ENCODE results near the gene MAGEA4. TPM values are rescaled to one million over a fixed set of nuclear protein-coding genes. Genes with fewer than 3 reads are reported as not detected.
A peak's percentile ranks its signal among the peaks of the same experiment; 100 is the strongest.

Gene MAGEA4
- total and polyA plus RNA-seq, 5 experiments from 2014 or later: not detected

GRCh38 chrX:151954730-151955129 is 42.0 kb downstream of the MAGEA4 start:
- Mint-ChIP-seq H3K4me3 (no peak overlapping the region), H3K27me3 (no peaks in the 10 kb centered on the region), H3K4me1 (no peaks in the 10 kb centered on the region), H3K27ac (no peak overlapping the region), H3K9me3 (no peaks in the 10 kb centered on the region), H3K36me3 (no peaks in the 10 kb centered on the region)
- ATAC-seq (no peak), DNase-seq (no peak)
- POLR2A ChIA-PET: no interaction called here

- DNase-seq: no peak
- POLR2A ChIA-PET: no interaction called here
- H3K4me3 Mint-ChIP-seq: no peak overlapping the region
- H3K27me3 Mint-ChIP-seq: no peaks in the 10 kb centered on the region
- no peaks in the 10 kb centered on the region for H3K4me1 Mint-ChIP-seq
- no peak for ATAC-seq
- H3K9me3 Mint-ChIP-seq: peaks cover 0 to 12% (median 0%) of the 10 kb centered on the region in 9 donors
- H3K27ac Mint-ChIP-seq: no peak overlapping the region
- no peaks in the 10 kb centered on the region for H3K36me3 Mint-ChIP-seq
Measured at GRCh38 chrX:151958101-151958500, 45.4 kb downstream of the MAGEA4 start.

DNA sequence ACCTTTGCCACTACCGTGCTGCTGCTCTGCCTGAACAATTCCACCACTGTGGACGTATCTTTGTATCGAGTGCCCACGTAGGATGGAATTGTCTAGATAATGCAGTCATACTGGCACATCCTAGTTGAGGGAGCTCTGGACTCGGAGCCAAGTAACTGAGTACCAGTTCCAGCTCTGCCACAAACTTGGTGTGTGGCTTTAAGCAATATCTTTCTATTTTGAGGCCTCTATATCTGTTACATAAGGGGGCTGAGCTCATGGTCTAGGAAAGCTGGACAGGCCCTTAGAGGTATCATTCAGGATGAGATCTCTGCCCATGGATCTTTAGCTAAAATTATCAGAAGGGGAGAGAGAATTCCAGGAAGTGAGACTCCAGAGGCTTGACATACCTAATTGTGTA is 49.3 kb downstream of the MAGEA4 start:
- no peak for ATAC-seq
- Mint-ChIP-seq H3K4me1 (no peaks in the 10 kb centered on the region), H3K4me3 (no peak overlapping the region), H3K27me3 (no peaks in the 10 kb centered on the region), H3K9me3 (peaks cover 0 to 12% (median 0%) of the 10 kb centered on the region in 9 donors), H3K27ac (no peak overlapping the region), H3K36me3 (no peaks in the 10 kb centered on the region)
- POLR2A ChIA-PET: no interaction called here
- no peak for DNase-seq

DNA sequence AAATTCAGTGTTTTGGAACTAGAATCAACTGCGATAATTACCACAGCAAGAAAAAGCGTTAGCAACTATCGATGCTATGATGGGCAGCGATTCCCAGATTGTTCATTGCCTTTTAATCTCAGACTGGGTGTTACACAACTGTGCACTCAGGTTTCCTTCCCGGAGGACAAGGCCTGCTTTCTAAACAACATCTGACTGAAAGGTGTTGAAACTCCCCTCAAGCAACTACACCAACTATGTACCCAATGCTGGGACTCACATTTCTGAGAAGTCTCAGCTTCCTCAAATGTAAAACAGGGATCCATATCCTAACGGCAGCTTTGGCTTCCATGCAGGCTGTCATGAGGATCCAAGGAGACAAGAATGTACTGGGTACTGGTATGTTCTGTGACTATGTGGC is 53.5 kb downstream of the MAGEA4 start:
- Mint-ChIP-seq H3K27me3 (peaks cover 0 to 6% (median 0%) of the 10 kb centered on the region in 5 donors), H3K4me1 (no peaks in the 10 kb centered on the region), H3K4me3 (no peak overlapping the region), H3K9me3 (peaks cover 0 to under 1% (median 0%) of the 10 kb centered on the region in 9 donors), H3K36me3 (no peaks in the 10 kb centered on the region), H3K27ac (no peak overlapping the region)
- POLR2A ChIA-PET: no interaction called here
- no peak for ATAC-seq
- no peak for DNase-seq

DNA sequence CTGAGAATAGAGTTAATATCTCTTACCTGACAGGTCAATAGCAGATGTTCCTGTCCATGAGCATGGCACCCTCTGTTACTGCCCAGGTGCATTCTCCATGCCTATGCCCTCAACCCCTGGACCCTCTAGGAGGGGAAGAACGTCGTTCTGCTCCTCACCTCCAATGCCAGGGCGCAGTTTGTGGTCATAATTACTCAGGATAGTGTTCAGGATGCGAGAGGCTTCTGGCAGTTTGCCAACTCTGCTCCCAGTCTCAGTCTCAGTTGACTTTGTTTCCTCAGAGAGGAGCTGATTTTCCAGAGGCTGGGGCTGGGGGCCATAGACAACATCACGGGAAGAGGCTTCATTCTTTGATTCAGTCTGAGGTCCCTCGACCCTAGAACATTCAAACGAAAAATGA is 57.3 kb downstream of the MAGEA4 start:
- Mint-ChIP-seq H3K27me3 (peaks cover 7 to 16% (median 10%) of the 10 kb centered on the region in 5 donors), H3K9me3 (no peaks in the 10 kb centered on the region), H3K27ac (no peak overlapping the region), H3K4me1 (peaks cover 0 to 2% (median 0%) of the 10 kb centered on the region in 4 donors), H3K4me3 (no peak overlapping the region), H3K36me3 (no peaks in the 10 kb centered on the region)
- DNase-seq (no peak), ATAC-seq (no peak)
- POLR2A ChIA-PET: no interaction called here

DNA sequence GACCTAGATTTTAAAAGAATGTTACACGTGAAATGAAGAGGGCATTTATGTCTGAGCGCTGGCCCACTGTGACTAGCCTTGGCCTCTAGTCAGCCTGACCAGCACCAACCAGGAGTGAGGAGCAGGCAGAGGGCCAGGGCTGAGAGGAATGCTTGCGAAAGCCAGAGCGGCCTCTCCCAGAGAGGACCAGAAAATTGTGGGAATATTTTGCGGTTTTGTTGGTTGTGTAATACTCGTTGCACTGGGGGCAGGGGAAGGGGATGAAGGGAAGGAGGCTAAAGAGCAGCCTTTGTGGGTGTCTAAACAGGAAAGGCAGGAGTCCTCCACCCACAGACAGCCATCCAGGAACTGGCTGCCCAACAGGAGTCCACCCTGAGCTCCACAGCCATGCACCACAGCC is 58.0 kb downstream of the MAGEA4 start:
- Mint-ChIP-seq H3K36me3 (peaks cover 0 to 2% (median 0%) of the 10 kb centered on the region in 3 donors), H3K4me3 (no peak overlapping the region), H3K9me3 (no peaks in the 10 kb centered on the region), H3K4me1 (peaks cover 0 to 2% (median 0%) of the 10 kb centered on the region in 4 donors), H3K27me3 (peaks cover 7 to 16% (median 14%) of the 10 kb centered on the region in 5 donors), H3K27ac (no peak overlapping the region)
- POLR2A ChIA-PET: no interaction called here
- ATAC-seq (no peak), DNase-seq (no peak)

DNA sequence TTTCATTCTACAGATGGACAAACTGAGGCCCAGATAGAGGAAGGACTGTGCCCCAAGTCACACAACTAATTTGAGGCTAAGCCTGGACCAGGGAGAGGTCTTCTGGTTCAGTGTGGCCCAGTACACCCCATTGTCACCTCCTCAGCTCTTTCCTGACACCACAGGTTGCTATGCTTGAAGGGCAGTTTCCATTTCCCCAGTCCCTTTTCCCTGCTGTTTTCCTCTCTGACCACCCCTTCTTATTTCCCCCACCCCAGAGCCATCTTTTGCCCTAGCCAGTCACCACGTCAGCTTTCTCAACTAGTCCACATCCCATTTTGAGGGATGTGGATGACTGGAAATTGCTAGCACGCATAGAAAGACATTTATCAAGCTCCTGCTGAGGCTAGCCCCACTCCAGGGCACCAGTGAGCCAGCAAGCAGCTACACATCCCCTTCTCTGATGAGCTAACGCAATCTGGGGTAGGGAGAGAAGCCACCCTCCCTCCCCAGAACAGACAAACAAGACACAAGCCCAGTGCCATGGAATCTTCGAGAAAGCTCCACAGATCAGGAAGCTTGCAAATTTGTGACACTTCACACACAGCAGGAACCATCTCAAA is 60.5 kb downstream of the MAGEA4 start:
- DNase-seq (no peak), ATAC-seq (no peak)
- POLR2A ChIA-PET: no interaction called here
- Mint-ChIP-seq H3K4me1 (peaks cover 0 to 4% (median 0%) of the 10 kb centered on the region in 4 donors), H3K27ac (no peak overlapping the region), H3K9me3 (no peaks in the 10 kb centered on the region), H3K4me3 (peak overlapping the region in 2 of 10 donors; percentile 36 to 45), H3K27me3 (peaks cover 10 to 34% (median 22%) of the 10 kb centered on the region in 5 donors), H3K36me3 (peaks cover 0 to 2% (median 0%) of the 10 kb centered on the region in 3 donors)

DNA sequence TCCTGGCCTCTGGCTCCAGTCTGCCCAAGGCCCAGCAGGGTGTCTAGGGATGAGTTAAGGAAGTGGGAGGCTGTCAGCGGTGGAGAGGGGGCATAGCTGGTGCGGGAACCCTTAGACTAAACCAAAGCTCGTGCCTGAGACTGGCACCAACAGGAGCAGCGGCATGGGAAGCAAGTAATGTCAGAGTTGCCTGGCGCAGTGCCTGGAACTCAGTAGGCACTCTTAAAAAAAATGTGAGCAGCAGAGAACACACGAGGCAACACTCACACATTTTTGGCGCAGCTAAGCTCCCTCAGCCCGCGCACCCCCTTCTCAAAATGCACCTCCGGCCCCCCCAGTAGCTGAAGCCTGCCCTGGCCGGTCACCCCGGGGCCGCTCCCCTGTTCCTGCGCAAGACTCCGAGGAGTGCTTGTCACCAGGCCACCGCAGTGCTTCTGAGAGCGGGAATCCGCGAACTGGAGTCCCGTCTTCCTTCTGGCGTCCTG is 61.2 kb downstream of the MAGEA4 start:
- peaks cover 0 to 4% (median 0%) of the 10 kb centered on the region in 4 donors for H3K4me1 Mint-ChIP-seq
- H3K4me3 Mint-ChIP-seq: peak overlapping the region in 1 of 10 donors; percentile 38
- no peak for ATAC-seq
- POLR2A ChIA-PET: no interaction called here
- no peak overlapping the region for H3K27ac Mint-ChIP-seq
- H3K36me3 Mint-ChIP-seq: peaks cover 0 to 2% (median 0%) of the 10 kb centered on the region in 3 donors
- no peak for DNase-seq
- H3K27me3 Mint-ChIP-seq: peaks cover 10 to 34% (median 18%) of the 10 kb centered on the region in 5 donors
- H3K9me3 Mint-ChIP-seq: no peaks in the 10 kb centered on the region

Small RNA genes lying within 50 kb of the gene (microRNA-seq; reads per million reads assigned to microRNA genes)
- gene MIR224 (ENCODE audit: borderline microRNAs expressed) (not detected), gene MIR452 (ENCODE audit: borderline microRNAs expressed) (2.7 reads per million)

Other genes starting within 250 kb of the MAGEA4 start
- not detected for gene PRRG3, start 217.4 kb upstream of the MAGEA4 start, total RNA-seq
- gene PRRG3, start 217.4 kb upstream of the MAGEA4 start, polyA plus RNA-seq: not detected
- not detected for gene FATE1, start 196.9 kb upstream of the MAGEA4 start, total RNA-seq
- not detected for gene FATE1, start 196.9 kb upstream of the MAGEA4 start, polyA plus RNA-seq
- gene CNGA2, start 178.1 kb upstream of the MAGEA4 start, total RNA-seq: not detected
- gene CNGA2, start 178.1 kb upstream of the MAGEA4 start, polyA plus RNA-seq: not detected
- gene GABRE, start 61.8 kb downstream of the MAGEA4 start, total RNA-seq: not detected
- gene GABRE, start 61.8 kb downstream of the MAGEA4 start, polyA plus RNA-seq: not detected
- not detected for gene MAGEA10, start 225.7 kb downstream of the MAGEA4 start, total RNA-seq
- gene MAGEA10, start 225.7 kb downstream of the MAGEA4 start, polyA plus RNA-seq: not detected

Data from naive thymus-derived CD8-positive, alpha-beta T cell (primary cell).